Measurements from ENCODE around the gene CCT8.

- TF ChIP-seq GATA2 (IDR thresholded peaks at IDR 0.05; ENCODE audit: low read depth, low read length) (no peak), GATA3 (IDR thresholded peaks at IDR 0.05; ENCODE audit: low read depth, low read length) (no peak)
Measured at GRCh38 chr21:29102791-29103257, 29.4 kb upstream of the CCT8 start.

All from SH-SY5Y (cell line).